Osteocyte (in vitro differentiated cells): ENCODE measurements around the gene SLC28A2. TPM values are rescaled to one million over a fixed set of nuclear protein-coding genes. Genes with fewer than 3 reads are reported as not detected.
"Not testable (repeated sequence)": the region's sequence is repeated elsewhere in the genome, so short reads cannot be mapped to it uniquely, and the experiment has no call there.

Experiments used
- DNase-seq: peaks from one replicate; pipeline ENCODE4 v3.0.0; 2021; ENCODE audit warnings: mixed read lengths; ENCODE audit not compliant: unreplicated experiment; ENCODE audit errors: extremely low spot score
- H3K27ac Mint-ChIP-seq: one replicate; pipeline ENCODE4 v1.8.0; 2021; ENCODE audit warnings: mild to moderate bottlenecking, mixed read lengths; ENCODE audit not compliant: unreplicated experiment
- H3K27me3 Mint-ChIP-seq: one replicate; pipeline ENCODE4 v1.8.0; 2021; ENCODE audit warnings: mixed read lengths; ENCODE audit not compliant: unreplicated experiment
- H3K36me3 Mint-ChIP-seq: one replicate; pipeline ENCODE4 v1.8.0; 2021; ENCODE audit warnings: mixed read lengths; ENCODE audit not compliant: unreplicated experiment
- H3K4me1 Mint-ChIP-seq: one replicate; pipeline ENCODE4 v1.8.0; 2021; ENCODE audit warnings: mixed read lengths; ENCODE audit not compliant: unreplicated experiment
- H3K4me3 Mint-ChIP-seq: one replicate; pipeline ENCODE4 v1.8.0; 2021; ENCODE audit warnings: mild to moderate bottlenecking, moderate library complexity, mixed read lengths; ENCODE audit not compliant: unreplicated experiment
- H3K9me3 Mint-ChIP-seq: one replicate; pipeline ENCODE4 v1.8.0; 2021; ENCODE audit warnings: mixed read lengths; ENCODE audit not compliant: unreplicated experiment
- CTCF ChIP-seq: fragments of 200-600 bp; sonication (generic); IDR thresholded peaks from 2 replicates; pipeline ENCODE4 v1.5.0; 2021; ENCODE audit warnings: antibody characterized with exemption, mild to moderate bottlenecking, moderate library complexity
- total RNA-seq: library from RNA; stranded (reverse); gene quantifications from 2 replicates; pipeline ENCODE4 v1.2.1, GENCODE V29; 2021

The SLC28A2 gene
- total RNA-seq, 1 donor from 2014 or later, result not detected

GRCh38 chr15:45249125-45249780 is 2.8 kb upstream of the SLC28A2 start:
- TF ChIP-seq CTCF, result no peak
- H3K4me3 Mint-ChIP-seq, result no peak overlapping the region

GRCh38 chr15:45253330-45253729 is 1.3 kb downstream of the SLC28A2 start:
- DNase-seq, result no peak
- TF ChIP-seq CTCF, result peak; percentile 33
- Mint-ChIP-seq H3K9me3 (no peaks in the 10 kb centered on the region), H3K27ac (no peak overlapping the region), H3K36me3 (no peaks in the 10 kb centered on the region), H3K4me1 (no peaks in the 10 kb centered on the region), H3K27me3 (peaks cover 4% of the 10 kb centered on the region), H3K4me3 (no peak overlapping the region)

More at GRCh38 chr15:45249125-45249780, 2.8 kb upstream of the SLC28A2 start:
- Mint-ChIP-seq H3K27ac (no peak overlapping the region), H3K4me1 (no peaks in the 10 kb centered on the region), H3K9me3 (peaks cover 4% of the 10 kb centered on the region), H3K27me3 (no peaks in the 10 kb centered on the region), H3K36me3 (no peaks in the 10 kb centered on the region)
- DNase-seq, result no peak

- Mint-ChIP-seq H3K27ac (no peak overlapping the region), H3K36me3 (no peaks in the 10 kb centered on the region), H3K4me3 (no peak overlapping the region), H3K27me3 (peaks cover 4% of the 10 kb centered on the region), H3K9me3 (no peaks in the 10 kb centered on the region), H3K4me1 (no peaks in the 10 kb centered on the region)
- TF ChIP-seq CTCF, result no peak
- DNase-seq, result no peak
Observed at GRCh38 chr15:45254405-45254804, 2.4 kb downstream of the SLC28A2 start.

GRCh38 chr15:45254824-45255223 is 2.8 kb downstream of the SLC28A2 start:
- not testable (repeated sequence) for H3K27me3 Mint-ChIP-seq, H3K4me1 Mint-ChIP-seq, H3K36me3 Mint-ChIP-seq, H3K4me3 Mint-ChIP-seq, DNase-seq, H3K27ac Mint-ChIP-seq, H3K9me3 Mint-ChIP-seq

- Mint-ChIP-seq H3K9me3 (peaks cover 4% of the 10 kb centered on the region), H3K36me3 (no peaks in the 10 kb centered on the region), H3K27me3 (peaks cover 13% of the 10 kb centered on the region), H3K4me1 (no peaks in the 10 kb centered on the region), H3K4me3 (no peak overlapping the region), H3K27ac (no peak overlapping the region)
- no peak for TF ChIP-seq CTCF
- DNase-seq, result no peak
Observed at GRCh38 chr15:45259796-45260195, 7.8 kb downstream of the SLC28A2 start.
